HS-5 (cell line): ENCODE measurements around the gene OTUD5.

Source experiments
- DNase-seq: peaks from one replicate; pipeline ENCODE4 v3.0.0-alpha.2; 2012; ENCODE audit warnings: low read depth

The OTUD5 gene

DNA sequence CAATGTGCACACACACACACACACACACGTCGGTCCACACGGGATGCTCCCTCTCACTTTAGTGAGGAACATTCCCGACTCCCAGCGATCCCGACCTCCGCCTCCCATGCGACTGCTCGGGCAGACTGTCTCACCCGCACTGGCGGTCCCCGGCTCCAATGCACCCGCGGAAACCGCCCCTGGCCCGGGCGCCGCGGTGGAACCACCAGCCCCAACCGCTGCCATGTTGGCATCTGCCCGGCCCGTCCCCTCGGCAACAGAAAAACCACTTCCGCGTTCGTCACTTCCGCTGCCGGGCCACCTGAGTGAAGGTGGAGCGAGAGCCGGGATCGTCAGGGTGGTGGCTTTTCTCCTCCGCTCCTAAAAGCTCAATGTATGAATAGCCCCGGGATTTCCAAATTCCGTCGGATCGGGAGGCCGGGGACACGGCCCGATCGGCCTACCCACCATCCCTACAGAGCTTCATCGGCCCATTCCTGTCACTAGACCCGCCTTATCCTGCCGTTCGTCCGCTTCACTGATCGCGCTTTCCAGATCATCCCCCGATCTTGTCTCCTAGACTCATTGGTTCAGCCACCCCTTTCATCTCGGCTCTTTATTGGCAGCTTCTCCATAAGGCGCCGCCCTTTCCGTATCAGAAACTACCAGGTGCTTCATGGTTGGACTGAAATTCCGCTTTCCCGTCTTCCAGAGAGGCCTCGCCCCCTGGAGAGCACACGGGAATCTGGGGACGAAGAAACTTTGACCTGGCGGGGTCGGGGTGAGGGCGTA, 45.8 kb downstream of the OTUD5 start, which contains the start of gene SLC35A2:
SLC35A2 (minus strand) TSS at position 235 of the 771 bp plus-strand sequence; CDS start at position 225, 10 bp downstream.
- DNase-seq = no peak

GRCh38 chrX:48910926-48911411, 46.4 kb downstream of the OTUD5 start:
- DNase-seq = no peak

GRCh38 chrX:48909703-48910294, 47.6 kb downstream of the OTUD5 start:
- no peak for DNase-seq

DNA sequence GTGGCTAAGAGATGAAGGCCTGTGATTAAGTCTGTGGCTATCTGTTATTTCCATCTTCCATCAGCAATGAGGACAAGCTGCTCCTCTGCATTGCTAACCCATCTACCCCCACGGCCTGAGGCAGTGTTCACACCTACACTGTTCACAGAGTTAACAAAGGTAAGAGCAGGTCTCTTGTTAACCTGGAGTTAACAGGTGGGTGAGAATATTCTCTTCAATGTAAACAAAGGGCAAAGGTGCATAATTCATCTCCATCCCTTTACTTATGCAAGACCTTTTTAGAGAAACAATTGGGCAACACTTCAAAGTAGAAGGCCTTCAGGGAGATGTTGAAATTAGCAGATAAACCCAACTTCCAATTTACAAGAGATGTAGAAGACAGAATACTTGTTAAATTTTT, 48.8 kb downstream of the OTUD5 start:
- no peak for DNase-seq

DNA sequence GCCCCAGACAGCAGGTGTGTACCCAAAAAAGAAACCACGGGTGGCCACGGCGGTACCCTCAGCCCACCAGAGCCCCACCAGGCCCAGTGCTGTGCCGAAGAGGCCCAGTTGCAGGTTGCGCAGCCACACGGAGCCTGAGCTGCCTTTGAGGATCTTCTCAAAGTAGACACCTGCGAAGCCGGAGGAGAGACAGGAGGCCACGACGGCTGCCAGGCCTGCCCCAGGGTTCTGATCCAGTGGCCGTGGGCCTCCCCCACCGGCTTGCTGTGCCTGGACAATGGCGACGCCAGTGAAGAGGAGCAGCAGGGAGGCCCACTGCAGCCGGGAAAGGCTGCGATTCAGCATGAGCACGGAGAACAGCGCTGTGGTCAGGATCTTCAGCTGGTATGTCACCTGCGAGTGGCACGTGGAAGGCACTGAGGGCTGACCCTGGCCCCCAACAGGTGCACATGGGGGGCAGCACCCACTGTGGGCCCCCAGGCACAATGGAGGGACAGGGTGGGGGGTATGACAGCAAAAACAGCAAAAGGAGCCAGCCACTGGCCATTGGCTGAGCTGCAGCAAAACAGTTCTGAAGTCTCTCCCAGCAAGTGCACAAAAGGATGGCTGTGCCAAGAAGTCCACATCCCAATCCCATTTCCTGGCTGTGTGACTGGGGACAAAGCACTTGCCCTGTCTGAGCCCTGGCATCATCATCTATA, 52.2 kb downstream of the OTUD5 start:
- DNase-seq = no peak

DNA sequence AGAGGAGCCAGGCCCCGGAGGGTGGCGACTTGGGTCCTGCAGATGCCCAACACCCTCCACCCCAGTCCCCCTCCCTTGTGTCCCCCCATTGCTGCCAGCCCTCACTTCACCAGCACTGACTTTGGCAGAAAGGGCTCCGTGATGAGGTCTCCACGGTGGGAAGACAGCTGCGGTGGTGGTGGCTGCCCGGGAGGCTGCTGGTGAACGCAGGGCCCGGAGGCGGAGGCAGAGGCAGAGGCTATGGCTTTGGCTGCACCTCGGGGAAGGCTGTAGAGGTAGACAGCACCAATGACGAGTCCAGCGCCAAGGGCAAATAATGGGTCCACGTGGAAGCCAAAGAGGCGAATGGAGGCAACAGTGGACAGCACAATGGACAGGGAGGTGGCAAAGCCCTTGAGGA, 52.8 kb downstream of the OTUD5 start:
- DNase-seq = no peak

DNA sequence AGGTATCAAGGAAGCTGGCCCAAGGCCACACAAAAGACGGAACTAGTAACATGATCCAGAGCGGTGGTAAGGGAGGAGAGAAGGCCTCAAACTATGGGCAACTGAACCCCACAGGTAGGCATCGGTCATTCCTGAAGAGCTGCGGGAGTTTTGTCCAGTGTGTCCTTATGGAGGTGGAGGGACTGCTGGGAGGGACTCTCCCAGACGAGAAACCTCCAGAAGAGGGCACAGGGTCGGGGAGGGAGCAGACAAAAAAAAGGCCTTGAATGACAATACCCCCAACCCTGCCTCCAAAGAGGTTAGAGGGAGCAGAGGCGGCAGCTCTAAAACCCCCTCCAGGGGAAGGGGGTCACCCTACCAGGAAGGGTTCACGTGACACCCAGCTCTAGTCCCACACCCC, 53.2 kb downstream of the OTUD5 start:
- no peak for DNase-seq

DNA sequence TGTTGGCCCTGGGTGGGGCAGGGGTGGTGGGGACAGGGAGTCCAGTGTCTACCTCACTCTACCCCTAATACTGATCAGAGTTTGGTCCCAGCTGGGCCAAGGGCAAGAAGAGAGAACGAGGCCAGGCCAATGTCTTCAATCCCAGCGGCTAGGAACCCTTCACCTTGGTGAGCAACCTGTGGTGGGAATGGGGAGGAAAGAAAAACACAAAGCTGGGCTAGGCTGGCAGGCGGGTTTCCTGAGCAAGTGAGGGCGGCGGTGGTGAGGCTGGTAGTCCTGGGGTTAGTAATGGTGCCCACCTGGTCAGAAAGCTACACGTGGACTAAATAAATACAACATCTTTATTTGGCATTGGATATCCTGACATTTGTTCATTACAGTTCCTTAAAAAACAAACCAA, 54.1 kb downstream of the OTUD5 start:
- DNase-seq = no peak

- DNase-seq = no peak
Observed at GRCh38 chrX:48902776-48903175, 54.6 kb downstream of the OTUD5 start.

DNA sequence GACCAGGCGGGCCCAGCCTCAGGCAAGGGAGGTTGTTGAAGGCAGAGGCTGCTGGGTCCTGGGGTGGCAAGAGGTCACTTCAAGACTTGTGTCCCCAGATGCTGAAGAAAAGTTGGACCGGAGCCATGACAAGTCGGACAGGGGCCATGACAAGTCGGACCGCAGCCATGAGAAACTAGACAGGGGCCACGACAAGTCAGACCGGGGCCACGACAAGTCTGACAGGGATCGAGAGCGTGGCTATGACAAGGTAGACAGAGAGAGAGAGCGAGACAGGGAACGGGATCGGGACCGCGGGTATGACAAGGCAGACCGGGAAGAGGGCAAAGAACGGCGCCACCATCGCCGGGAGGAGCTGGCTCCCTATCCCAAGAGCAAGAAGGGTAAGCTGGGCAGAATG, 55.3 kb downstream of the OTUD5 start:
- DNase-seq = no peak

DNA sequence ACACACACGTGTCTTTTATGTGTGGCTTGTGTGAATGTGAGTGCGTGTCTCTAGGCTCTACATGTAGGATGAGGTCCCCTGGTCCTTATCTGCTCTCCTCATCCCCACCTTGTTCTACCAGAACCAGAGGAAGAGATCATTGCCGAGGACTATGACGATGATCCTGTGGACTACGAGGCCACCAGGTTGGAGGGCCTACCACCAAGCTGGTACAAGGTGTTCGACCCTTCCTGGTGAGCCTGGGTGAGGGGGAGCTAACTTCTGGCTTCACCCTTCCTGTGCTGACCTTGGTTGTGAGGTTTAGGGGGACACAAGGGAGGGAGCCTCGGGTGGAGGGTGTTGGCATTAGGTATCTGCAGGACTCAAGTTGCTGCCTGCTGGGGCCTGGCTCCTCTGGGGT, 56.3 kb downstream of the OTUD5 start:
- no peak for DNase-seq

DNA sequence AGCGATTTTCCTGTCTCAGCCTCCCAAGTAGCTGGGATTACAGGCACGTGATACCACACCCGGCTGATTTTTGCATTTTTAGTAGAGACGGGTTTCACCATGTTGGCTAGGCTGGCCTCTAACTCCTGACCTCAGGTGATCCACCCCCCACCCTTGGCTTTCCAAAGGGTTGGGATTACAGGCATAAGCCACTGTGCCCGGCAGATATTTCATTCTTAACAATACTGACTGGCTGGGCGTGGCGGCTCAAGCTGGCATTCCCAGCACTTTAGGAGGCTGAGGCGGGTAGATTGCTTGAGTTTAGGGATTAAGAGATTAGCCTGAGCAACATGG, 58.4 kb downstream of the OTUD5 start:
- no peak for DNase-seq

DNA sequence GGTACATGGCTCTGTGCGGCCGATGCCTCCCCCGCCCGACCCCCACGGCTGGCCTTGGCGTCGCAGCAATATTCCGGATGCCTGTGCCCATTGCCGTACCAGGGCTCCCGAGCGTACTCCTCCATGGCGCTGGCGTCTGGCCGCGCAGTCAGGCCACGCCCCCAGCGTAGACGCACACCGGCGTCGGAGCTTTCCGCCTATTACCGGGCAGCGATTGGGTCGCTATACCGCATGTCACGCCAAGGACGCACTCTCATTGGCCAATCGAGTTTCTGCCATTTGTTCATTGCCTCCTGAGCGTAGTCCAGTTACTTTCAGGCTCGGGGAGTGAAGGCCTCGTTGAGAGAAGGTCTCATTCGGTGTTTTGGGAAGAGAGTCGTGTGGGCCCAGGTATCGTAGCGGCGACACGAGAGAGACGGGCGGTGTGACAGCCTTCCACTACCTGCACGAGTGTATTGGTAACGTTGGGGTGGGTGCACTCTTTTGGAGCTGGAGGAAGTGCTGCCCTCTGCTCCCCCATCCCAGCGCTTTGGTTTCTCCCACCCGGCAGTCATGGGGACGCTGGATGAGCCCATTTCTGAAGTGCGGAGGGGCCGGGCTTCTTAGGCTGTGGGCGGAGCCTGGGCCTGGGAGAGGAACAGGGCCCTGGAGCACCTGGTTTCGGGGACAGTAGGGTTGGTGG, 59.6 kb downstream of the OTUD5 start, which contains the start of the genes PQBP1 and TIMM17B:
PQBP1 (plus strand) TSS at position 306 of the 682 bp plus-strand sequence. CDS start 580 bp downstream, outside the sequence.
TIMM17B (minus strand) TSS at position 144 of the 682 bp plus-strand sequence; CDS start at position 125, 19 bp downstream.
- DNase-seq = peak; percentile 84

DNA sequence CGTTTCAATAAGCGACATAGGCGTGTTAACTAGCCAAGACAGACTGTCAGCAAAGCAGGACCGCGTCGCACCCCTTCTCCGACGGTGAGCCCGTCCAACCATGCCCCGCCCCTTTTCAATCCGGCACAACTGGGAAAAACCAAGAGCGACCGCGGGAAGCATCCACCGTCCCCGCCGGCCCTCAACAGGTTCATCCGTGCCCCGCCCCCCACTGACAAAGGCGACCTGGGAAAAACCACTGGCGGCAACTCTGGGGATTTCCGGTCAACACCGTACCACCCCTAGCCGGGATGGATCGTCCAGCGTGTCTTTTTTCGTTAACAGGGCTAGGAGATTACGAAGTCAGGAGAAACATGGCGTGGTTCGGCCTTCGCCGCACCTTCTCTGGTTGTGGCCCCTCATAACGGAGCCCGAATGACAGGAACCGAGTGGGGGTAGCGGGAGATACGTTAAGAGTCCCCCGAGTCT, 60.2 kb downstream of the OTUD5 start:
- no peak for DNase-seq

DNA sequence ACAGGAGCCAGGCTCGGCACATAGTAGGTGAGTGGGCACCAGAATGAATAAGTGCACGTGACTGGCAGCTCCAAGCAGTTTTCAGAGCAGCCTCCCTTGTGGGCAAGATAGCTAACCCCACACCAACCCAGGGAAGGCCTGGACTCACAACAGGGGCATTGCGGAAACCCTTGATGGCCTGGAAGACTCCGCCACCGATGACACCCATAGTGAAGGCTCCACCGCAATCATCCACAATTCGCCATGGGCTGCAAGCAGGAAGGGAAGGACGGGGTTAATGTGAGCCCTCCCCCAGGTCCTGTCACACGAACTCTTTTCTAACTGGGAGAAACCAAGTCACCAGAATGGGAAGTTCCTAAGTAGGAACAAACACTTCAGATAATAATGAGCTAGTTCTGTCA, 60.8 kb downstream of the OTUD5 start:
- no peak for DNase-seq

- DNase-seq = no peak
Observed at GRCh38 chrX:48894891-48895290, 62.5 kb downstream of the OTUD5 start.

DNA sequence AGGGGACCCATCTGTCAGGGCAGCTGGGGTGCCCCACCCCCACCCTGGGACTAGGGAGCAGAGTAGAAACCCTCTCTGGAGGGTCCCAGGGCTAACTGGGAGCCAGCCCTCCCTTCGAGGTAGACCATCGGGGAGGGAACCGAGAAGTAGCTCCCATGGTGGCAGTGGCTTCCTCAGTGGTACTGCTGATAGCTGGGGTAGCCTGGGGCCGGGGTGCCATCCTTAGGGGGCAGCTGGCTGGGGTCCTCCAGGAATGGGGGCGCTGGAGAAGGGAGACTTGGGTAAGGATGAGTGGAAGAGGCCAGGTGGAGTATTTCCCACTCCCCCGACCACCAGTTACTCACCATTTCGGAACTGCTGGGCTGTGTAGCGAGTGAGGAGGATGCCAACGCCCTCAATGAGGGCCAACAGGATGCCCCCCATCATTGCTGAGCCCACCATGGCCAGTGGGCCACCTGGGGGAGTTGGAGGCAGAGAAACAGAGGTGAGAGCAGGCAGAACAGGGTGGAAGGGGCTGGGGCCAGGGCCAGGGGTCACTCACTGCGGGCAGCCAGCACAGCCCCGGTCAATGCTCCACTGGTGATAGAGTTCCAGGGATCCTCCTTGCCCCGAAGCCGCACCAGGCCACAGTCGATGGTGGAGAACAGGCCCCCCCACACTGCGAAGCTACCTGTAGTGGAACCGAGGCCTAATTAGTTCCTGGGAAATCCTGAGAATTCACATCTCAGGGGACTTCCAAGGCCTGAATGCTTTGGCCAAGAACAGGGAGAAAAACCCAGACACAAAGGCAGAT, 63.7 kb downstream of the OTUD5 start:
- DNase-seq = no peak

GRCh38 chrX:48892896-48893295, 64.5 kb downstream of the OTUD5 start:
- no peak for DNase-seq

- peak; percentile 36 for DNase-seq
Observed at GRCh38 chrX:48891402-48892288, 65.8 kb downstream of the OTUD5 start.

- DNase-seq = no peak
Observed at GRCh38 chrX:48890934-48891401, 66.4 kb downstream of the OTUD5 start.
